HG03342 (cell line): ENCODE measurements around the gene GGCX.

Experiments used
- ATAC-seq: cut with Tn5 transposase; IDR thresholded peaks from one replicate; pipeline ENCODE4 v1.9.1; 2021; ENCODE audit warnings: mild to moderate bottlenecking, moderate library complexity; ENCODE audit not compliant: unreplicated experiment

The GGCX gene

DNA sequence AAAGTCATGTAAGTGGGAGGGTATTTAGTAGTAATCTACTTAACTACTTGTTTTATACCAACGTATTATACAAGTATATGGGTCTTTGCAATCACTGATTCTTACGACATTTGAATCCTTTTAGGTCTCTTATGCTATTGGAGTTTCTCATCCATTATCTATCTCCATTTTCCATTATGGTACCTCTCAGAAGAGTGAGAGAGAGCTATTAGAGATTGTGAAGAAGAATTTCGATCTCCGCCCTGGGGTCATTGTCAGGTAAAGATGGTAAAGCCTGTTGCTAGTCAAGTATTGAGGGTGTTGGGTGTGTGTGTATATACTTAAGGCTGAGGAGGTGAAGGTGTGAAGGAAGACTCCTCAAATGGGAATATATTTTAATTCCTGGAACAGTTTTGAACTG lies 18.5 kb downstream of the GGCX start:
- ATAC-seq, result no peak

DNA sequence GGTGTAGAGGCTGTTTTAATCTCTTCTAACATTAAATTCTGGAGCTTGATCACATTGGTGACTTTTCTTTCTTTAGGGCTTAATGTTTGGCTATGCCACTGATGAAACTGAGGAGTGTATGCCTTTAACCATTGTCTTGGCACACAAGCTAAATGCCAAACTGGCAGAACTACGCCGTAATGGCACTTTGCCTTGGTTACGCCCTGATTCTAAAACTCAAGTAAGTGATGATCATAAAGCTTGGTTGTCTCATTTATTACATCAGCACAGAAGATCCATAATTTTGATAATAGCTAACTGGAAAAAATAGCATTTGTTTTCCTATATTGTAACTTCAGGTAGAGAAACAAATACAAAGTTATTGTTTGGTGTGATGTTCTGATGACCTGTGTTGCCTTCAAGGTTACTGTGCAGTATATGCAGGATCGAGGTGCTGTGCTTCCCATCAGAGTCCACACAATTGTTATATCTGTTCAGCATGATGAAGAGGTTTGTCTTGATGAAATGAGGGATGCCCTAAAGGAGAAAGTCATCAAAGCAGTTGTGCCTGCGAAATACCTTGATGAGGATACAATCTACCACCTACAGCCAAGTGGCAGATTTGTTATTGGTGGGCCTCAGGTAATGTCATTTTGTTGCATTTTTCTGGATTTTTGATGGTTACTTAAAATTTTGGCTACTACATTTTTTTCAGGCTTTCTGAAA lies 19.4 kb downstream of the GGCX start:
- ATAC-seq, result no peak

DNA sequence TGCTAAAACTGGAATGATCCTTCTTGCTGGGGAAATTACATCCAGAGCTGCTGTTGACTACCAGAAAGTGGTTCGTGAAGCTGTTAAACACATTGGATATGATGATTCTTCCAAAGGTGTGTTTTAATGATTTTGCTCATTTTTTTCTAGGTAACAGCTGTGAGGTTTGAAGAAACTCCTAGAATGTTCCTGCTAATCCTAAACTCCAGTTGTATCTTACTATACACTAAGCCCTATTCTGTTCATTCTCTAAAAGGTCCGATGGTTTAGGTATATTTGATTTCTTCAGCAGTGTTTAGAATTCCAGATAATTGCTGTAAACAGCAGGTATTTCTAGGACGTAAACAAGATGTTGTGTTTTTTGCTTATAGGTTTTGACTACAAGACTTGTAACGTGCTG lies 20.0 kb downstream of the GGCX start:
- no peak for ATAC-seq

DNA sequence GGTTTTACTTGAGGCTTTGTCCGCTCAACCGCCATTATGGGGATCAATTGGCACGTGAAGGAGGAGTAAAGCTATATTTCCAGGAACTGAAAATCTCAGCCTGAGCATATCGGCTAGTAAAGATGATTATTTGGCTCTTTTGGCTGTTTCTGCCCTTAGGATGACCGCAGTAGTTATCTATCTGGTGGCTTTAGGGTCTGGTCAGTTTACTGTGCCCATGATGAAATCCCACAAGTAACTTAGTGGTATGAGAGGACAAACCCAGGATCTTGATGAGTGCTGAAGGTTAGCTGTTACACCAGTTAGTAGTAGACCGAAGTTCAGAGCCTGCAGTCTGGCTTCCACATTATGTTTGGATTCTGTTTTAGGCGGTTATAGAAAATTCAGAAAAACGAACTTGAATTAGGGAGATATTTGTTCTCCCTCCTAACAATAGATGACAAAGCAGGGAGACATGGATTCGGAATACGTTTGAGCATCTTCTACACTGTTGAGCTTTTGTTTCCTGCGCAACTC lies 21.1 kb downstream of the GGCX start:
- no peak for ATAC-seq

DNA sequence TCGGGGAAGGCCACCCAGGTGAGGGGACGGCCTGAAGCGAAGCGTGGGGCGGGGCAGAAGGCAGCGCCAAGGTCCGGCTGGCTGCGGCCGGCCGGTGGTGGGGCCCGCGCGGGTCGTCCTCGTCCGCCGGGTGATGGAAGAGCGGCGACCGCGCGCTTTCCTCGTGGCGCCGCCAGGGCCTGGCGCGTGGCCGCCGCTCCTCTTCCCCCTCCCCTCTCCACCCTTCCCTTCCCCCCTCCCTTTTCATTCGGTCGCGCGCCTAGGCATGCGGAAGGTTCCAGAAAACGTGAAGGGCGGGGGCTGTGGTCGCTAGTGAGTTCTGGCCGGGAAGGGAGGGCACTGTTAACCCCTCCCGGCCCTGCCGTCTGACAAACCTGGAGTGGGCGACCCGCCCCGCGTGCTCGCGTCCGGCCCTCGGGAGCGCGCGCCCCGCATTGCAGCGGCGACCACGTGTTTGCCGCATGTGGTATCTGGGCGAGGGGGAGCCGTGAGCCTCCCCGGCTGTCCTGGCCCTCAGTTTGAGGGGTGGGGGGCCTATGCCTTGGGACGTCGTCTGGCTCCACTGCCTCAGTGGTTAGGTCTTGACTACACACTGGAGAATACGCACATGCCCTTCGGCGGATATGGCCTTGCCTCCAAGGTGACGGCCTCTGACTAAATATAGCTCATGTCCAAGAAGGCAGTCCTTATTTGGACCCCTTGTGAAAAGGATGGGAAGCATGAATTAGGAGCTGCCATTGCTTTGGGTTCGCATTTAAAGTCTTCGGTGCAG lies 21.7 kb downstream of the GGCX start:
- peak; percentile 29 for ATAC-seq

DNA sequence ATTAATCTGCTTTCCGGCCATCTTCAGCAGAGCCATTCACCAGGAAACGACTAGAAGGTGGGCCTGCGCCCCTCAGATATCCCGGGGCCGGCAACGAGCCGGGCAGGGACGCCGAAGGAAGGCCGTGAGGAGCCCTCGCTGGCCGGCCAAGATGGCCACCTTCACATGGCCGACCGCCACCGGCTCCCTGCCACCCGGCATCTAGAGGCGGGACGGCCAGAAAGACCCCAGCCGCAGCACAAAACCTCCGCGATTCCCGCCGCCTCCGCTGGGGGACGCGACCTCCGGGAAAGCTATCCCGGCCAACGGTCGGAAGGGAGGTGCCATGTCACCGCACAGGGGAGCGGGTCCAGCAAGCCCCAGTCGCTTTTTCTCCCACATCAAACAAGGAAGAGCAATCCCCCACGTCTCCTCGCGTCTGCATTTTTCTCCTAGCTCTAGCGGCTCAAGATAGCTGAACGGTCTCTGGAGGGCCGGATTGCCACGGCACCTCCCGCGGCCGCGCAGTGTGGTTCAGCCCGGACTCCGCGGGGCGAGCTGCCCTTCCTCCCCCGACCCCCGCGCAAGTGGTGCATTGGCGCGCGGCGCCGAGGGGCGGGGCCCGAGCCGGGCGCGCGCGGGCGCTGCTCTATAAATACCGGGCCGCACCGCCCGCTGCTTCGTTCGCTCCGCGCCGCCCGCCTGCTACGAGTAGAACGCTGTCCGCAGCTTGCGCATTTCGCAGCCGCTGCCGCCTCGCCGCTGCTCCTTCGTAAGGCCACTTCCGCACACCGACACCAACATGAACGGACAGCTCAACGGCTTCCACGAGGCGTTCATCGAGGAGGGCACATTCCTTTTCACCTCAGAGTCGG lies 22.6 kb downstream of the GGCX start, which contains the start of gene MAT2A:
Gene MAT2A (plus strand): TSS at position 662 of the 854 bp plus-strand sequence. CDS start 120 bp downstream, at position 782.
- ATAC-seq, result peak; percentile 70

DNA sequence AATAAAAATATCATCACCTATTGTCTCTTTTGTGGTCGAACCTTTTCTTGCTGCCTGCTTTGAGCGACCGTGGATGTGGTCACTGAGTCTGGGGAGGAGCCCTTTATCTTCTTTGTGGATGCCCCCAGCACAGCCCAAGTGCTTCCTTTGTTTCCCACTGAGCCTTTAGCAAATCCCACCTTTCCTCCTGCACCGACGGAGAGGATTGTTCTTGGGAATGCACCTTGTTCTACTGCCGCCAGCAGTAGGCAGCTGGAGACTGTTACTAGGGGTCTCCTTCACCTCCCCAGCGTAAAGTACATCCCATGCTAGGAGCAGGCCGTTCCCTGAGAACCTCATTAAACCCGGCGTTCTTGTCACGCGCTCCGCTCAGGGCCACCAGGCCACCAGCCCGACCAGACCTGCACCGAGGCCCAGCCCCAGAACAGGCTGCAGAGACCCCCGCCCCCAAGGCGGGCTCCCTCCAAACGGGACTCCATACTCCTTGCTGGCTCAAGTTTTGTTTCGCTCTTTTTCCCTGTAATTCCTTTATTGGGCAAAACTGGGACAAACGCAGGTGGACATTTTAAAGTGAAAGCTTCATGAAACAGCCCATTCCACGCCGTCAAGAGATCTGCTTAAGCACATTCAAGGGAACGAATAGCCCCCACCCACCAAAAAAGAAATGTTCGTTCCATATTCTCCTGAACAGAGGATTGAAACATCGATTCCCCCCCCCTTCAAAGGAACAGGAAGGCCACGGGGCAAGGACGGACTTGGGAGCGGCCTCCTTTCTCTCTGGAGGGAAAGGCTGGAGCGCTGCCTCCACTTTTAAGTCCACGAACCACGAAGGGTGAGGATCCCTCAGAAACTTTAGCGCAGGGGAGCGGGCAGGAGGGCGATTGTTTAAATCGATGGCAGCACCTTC lies 23.4 kb downstream of the GGCX start:
- no peak for ATAC-seq

DNA sequence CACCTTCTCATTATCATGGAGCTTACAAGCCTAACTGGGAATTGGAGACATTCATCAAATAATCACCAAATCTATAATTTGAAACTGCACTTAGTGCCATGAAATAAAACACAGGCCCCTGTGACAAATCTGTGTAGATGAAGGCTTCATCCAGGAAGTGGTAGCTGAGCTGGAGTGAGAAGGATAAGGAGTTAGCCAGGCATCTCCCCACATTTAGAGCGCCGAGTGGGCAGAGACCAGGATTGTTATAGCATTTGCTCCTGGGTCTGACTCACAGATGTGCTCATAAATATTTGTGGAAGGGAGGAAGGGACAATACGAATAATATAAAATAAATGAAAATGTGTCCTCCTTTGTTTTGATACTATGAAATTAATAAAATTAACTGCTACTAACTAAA lies 24.8 kb downstream of the GGCX start:
- no peak for ATAC-seq

DNA sequence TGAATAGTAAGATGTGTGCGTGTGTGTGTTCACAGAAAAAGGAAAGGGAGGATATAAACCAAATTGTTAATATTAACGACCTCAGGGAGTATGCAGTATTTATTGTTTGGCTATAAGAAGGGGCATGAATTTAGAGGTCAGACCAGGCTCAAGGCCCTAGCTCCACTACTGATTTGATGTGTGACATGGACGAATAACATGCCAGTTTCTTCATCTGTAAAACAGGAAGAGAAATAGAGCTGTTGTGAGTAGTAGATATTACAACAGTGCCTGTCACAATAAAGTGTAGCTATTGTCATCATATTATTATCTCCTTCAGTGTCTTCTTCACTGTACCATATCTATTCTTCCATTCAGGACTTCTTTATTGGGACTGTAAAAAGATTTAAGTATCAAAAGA lies 26.4 kb downstream of the GGCX start:
- no peak for ATAC-seq

DNA sequence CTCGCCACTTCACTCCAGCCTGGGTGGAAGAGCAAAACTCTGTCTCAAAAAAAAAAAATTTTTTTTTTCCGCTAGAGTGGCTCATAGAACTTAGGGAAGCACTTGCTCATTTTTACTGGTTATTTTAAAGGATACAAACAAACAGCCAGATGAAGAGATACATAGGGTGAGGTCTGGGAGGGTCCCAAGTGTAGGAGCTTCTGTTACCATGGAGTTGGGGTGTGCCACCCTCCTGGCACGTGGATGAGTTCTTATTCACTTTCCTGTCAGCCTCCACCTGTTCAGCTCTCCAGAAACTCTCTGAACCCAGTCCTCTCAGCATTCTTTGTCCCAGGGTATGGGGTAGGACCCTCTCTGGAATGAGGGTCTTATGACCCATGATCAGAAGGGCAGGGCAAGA lies 27.2 kb downstream of the GGCX start:
- no peak for ATAC-seq

DNA sequence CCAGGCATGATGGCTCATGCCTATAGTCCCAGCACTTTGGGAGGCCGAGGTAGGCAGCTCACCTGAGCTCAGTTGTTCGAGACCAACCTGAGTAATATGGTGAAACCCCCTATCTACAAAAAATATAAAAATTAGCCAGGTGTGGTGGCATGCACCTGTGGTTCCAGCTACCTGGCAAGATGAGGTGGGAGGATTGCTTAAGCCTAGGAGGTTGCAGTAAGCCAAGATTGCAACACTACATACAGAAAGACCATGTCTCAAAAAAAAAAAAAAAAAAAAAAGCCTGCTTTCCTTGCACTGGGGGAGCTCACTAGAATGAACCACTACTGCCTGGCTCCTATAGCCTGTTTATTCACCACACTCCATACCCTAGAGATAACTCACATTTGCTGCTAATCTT lies 29.7 kb downstream of the GGCX start:
- no peak for ATAC-seq

DNA sequence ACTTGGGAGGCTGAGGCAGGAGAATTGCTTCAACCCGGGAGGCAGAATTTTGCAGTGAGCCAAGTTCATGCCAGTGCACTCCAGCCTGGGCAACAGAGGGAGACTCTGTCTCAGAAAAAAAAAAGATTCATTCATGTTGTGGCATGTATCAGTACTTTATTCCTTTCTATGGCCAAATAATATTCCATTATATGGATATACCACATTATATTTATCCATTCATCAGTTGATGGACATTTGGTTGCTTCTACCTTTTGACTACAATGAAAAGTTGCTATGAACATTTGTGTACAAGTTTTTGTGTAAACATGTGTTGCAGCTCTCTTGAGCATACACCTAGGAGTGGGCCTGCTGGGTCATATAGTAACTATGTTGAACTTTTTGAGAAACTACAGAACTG lies 31.5 kb downstream of the GGCX start:
- ATAC-seq, result no peak

DNA sequence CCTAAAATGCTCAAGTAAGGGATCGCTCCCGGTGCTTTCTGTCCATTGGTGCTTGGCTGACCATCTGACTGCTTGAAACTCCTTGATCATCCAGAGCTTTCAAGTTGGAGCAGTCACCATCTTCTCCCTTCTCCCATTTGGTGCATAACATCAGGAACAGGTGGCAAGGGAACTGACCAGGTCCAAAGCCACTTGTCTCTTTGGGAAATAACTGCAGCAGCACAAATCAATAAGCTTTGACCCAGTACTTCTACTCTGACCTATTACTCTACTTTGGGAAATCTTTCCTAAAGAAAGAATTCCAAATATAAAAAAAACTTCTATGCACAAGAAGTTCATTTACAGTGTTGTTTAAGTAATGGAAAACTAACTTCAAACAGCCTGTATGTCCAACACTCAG lies 32.9 kb downstream of the GGCX start:
- no peak for ATAC-seq

DNA sequence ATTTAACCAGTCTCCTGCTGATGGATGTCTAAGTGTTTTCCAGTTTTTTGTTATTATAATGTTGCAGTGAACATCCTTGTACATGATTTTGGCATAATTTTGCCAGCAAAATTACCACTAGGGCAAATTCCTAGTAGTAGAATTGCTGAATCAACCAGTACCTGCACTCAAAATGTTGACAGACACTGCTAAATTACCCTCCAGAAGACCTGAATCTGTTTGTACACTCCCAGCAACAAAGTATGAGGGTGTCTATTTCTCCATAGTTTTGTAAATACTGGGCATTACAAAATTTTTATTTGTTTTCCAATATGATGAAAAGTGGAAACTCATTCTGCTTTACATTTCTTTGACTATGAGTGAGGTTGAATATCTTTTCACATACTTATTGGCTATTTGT lies 33.5 kb downstream of the GGCX start:
- ATAC-seq, result no peak

DNA sequence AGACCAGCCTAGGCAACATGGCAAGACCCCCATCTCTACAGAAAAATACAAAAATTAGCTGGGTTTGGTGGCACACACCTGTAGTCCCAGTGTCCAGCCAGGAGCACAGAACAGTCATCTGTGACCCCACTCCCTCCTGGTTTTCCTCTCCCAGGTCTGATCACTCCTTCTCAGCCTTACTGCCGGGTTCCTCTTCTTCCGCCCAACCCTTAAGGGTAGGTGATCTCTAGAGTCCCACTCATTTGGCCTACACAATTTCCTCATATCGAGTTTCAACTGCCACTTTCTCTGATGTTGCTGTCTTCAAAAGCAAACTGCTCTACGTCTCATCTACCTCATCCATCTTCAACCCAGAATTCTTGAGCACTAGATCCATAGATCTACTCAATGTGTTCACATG lies 35.7 kb downstream of the GGCX start:
- no peak for ATAC-seq

DNA sequence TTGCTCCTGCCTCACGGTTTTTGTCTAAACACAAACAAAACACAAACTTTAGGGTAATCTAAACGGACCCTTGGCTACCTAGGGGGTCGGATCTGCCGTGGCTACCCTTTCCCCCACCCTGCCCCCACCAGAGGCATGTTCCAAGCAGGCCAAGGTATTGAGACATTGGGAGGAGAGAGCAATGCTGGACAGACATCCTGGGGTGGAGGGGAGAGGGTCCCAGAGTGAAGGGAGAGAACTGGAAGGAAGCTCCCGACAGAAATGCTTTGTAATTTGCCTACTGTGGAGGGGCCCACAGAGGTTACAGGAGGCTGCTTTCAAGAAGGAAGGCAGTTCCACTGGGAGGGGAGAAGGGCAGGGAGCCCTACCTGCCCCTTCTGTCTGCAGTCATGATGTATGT lies 36.3 kb downstream of the GGCX start:
- ATAC-seq, result no peak

DNA sequence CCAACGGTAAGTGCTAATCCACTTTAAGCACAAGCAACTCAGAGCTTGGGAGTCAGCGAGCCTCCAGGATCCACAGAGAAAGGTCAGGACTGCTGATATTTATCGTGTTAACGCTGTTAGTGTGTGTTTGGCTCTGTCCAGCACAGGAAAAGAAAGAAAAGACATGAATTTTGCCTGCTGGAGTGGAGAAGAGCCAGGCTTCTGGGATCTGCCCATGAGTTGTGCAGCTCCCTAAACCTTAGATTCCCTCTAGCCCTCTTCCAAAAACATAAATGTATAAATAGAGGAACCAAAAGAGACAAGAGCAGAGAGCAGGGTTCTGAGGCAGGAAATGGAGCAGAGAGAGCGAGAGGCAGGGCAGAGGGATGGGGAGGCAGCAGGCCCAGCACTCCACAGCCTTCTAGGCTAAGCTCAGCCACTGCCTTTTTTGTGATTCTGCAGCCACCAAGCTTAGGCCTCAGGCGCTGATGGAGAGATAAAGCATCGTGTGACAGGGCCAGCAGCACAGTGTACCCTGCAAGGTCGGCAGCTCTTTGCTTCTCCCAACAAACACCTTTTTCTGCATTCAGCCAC lies 36.9 kb downstream of the GGCX start:
- no peak for ATAC-seq

DNA sequence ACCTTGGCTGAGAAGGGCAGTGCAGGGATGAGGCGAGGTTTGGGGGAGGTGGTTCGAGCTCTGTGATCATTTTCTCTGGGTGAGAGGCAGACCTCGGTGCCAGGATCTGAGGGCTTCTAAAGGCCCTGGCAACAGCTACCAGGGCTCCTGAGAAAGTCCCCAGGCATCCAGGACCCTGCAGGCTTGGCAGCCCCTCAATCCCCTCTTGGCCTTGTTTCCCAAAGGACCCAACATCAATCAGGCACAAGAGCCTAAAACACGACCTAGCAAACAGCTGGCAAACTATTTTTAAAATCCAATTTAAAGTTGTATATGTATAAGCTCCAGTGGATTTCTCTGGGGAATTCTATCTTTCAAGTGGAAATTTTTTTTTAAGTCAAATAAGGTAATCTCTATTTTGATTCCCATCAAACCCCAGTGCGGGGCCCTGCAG lies 37.4 kb downstream of the GGCX start:
- no peak for ATAC-seq

DNA sequence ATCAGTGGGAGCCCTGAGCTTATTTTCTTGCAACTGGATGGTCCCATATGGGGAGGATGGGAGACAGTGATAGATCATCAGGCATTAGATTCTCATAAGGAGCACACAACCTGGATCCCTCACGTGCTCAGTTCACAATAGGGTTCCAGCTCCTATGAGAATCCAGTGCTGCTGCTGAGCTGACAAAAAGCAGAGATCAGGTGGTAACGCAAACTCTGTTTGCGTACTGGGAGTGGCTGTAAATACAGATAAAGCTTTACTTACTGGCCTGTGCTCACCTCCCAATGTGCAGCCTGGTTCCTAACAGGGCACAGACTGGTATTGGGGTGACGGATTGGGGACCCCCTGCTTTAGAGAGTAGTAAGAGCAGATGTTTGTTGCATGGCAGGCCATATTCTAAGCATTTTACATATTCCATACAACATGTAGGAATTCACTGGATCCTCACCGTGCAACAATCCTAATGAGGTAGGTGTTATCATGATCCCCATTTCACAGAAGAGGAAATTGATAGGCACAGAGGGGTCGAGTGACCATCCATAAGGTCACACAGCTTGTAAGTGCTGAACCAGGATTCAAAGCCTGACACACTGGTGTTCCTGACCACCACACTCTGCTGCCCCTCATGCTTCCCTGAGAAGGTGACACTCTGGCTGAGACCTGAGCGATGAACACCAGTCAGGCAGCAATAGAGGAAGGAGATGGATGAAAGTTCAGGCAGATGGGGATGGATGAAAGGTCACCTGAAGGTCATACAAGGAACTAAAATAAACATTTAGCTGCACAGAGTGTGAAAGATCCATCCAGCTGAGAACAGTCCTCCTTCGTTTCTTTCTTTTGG lies 38.0 kb downstream of the GGCX start:
- no peak for ATAC-seq
